ENCODE measurements around the gene GAP43.

GAP43 gene

GRCh38 chr3:115663414-115663813 lies 40.1 kb downstream of the GAP43 start:
- no peak for DNase-seq

GRCh38 chr3:115666081-115666480 lies 42.8 kb downstream of the GAP43 start:
- peak; percentile 50 for DNase-seq

- DNase-seq, result no peak
Measured at GRCh38 chr3:115666920-115667737, 43.8 kb downstream of the GAP43 start.

GRCh38 chr3:115667738-115668065 lies 44.4 kb downstream of the GAP43 start:
- DNase-seq, result no peak

- DNase-seq, result no peak
Measured at GRCh38 chr3:115670911-115671310, 47.6 kb downstream of the GAP43 start.

GRCh38 chr3:115671761-115672455 lies 48.6 kb downstream of the GAP43 start:
- peak; percentile 76 for DNase-seq

- DNase-seq, result no peak
Measured at GRCh38 chr3:115673881-115674280, 50.6 kb downstream of the GAP43 start.

GRCh38 chr3:115676336-115676735 lies 53.0 kb downstream of the GAP43 start:
- no peak for DNase-seq

- DNase-seq, result peak; percentile 51
Measured at GRCh38 chr3:115680803-115681345, 57.6 kb downstream of the GAP43 start.

GRCh38 chr3:115681736-115682135 lies 58.4 kb downstream of the GAP43 start:
- no peak for DNase-seq

GRCh38 chr3:115683305-115683704 lies 60.0 kb downstream of the GAP43 start:
- no peak for DNase-seq

GRCh38 chr3:115683773-115684172 lies 60.5 kb downstream of the GAP43 start:
- no peak for DNase-seq

- no peak for DNase-seq
Measured at GRCh38 chr3:115685097-115685496, 61.8 kb downstream of the GAP43 start.

- no peak for DNase-seq
Measured at GRCh38 chr3:115687721-115688120, 64.4 kb downstream of the GAP43 start.

- no peak for DNase-seq
Measured at GRCh38 chr3:115688418-115688817, 65.1 kb downstream of the GAP43 start.

- no peak for DNase-seq
Measured at GRCh38 chr3:115689928-115690327, 66.6 kb downstream of the GAP43 start.

- DNase-seq, result no peak
Measured at GRCh38 chr3:115691964-115692363, 68.7 kb downstream of the GAP43 start.

GRCh38 chr3:115692887-115693524 lies 69.7 kb downstream of the GAP43 start:
- peak; percentile 92 for DNase-seq

GRCh38 chr3:115693868-115694267 lies 70.6 kb downstream of the GAP43 start:
- no peak for DNase-seq

GRCh38 chr3:115695090-115695489 lies 71.8 kb downstream of the GAP43 start:
- DNase-seq, result no peak

- no peak for DNase-seq
Measured at GRCh38 chr3:115697263-115698053, 74.1 kb downstream of the GAP43 start.

- DNase-seq, result no peak
Measured at GRCh38 chr3:115698851-115699591, 75.7 kb downstream of the GAP43 start.
